SK-N-DZ (cell line): ENCODE data around the gene PCSK1N.
"Not testable (repeated sequence)": the region's sequence is repeated elsewhere in the genome, so short reads cannot be mapped to it uniquely, and the experiment has no call there.

Experiments
- DNase-seq: peaks from one replicate; pipeline ENCODE4 v3.0.0-alpha.2; 2015; ENCODE audit warnings: low spot score

Gene PCSK1N

DNA sequence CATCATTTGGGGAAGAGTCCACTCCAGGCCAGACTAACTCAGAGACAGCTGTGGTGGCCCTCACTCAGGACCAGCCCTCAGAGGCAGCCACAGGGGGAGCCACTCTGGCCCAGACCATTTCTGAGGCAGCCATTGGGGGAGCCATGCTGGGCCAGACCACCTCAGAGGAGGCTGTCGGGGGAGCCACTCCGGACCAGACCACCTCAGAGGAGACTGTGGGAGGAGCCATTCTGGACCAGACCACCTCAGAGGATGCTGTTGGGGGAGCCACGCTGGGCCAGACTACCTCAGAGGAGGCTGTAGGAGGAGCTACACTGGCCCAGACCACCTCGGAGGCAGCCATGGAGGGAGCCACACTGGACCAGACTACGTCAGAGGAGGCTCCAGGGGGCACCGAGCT lies 12.4 kb downstream of the PCSK1N start:
- DNase-seq: no peak

DNA sequence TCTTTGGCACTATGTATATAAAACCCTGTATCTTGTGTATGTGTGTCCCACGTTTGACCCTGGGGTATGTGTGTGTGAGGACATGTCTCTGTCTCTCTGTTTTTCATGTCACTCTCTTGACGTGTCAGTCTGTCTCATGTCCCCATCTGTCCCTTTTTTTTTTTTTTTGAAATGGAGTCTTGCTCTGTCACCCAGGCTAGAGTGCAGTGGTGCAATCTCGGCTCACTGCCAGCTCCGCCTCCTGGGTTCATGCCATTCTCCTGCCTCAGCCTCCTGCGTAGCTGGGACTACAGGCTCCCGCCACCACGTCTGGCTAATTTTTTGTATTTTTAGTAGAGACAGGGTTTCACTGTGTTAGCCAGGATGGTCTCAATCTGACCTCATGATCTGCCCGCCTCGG lies 16.0 kb downstream of the PCSK1N start:
- not testable (repeated sequence) for DNase-seq

DNA sequence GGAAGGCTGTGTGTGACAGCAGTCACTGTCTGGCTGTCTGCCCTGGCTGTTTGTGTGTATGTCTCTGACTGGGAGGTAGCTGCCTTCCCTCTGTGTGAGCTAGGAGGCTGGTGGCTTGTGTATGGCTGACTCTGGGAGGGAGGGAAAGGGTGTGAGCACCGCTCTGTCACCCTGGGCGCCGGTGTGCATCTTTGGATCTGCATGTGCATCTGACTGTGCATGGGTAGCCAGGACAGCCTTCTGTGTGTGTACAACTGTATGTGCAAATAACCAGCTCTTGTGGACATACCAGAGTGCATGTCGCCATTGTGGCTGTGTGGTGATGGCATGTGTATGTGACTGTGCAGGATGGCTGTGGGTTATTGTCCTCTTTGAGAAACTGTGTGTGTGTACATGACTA lies 16.5 kb downstream of the PCSK1N start:
- no peak for DNase-seq

DNA sequence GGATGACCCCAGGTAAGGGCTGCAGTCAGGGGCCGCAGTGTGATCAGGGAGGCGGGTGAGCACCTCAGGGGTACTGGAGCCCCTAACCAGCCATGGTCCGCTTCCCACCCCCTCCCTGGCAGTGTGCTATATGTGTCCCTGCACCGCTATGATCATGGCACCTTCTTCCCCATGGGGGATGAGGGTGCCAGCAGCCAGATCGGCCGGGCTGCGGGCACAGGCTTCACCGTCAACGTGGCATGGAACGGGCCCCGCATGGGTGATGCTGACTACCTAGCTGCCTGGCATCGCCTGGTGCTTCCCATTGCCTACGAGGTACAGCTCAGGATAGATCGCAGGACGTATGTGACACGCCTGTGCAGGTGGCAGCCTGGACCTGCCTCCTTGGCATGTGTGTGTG lies 17.3 kb downstream of the PCSK1N start:
- no peak for DNase-seq

DNA sequence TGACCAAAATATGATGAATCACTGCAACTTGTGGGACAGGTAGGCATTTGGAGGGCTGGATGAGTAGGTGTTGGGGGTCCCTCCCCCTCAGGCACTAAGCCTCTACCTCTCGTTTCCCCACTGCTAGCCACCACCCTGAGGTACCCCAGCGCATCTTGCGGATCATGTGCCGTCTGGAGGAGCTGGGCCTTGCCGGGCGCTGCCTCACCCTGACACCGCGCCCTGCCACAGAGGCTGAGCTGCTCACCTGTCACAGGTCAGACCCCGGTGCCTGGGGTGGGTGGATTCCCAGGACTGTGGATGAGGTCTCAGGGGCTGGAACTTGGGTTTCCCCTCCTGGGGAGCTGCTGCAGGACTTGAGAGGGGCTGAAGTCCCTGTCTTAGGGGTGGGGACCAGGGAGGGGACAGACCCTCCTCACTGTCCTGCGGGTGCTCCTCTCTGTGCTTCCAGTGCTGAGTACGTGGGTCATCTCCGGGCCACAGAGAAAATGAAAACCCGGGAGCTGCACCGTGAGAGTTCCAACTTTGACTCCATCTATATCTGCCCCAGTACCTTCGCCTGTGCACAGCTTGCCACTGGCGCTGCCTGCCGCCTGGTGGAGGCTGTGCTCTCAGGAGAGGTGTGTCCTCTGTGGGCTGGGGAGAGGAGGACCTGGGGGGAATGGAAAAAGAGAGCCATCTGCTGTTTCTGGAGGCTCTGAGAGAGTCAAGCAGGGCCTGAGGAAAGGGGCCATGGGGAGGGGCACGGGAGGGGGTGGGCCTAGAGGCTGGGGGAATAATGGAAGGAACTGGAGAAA lies 19.2 kb downstream of the PCSK1N start:
- DNase-seq: no peak

DNA sequence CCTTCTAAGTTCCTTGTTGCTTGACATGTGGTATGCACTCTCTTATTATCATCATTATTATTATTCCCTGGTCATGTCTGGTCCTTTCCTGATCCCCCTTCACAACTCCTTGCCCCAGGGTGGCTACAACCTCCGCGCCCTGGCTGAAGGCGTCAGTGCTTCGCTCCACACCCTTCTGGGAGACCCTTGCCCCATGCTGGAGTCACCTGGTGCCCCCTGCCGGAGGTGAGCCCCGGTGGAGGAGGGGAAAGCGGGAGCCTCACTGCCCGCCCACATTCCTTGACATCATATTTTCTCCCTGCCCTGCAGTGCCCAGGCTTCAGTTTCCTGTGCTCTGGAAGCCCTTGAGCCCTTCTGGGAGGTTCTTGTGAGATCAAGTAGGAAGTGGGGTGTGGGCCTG lies 20.1 kb downstream of the PCSK1N start:
- DNase-seq: no peak

DNA sequence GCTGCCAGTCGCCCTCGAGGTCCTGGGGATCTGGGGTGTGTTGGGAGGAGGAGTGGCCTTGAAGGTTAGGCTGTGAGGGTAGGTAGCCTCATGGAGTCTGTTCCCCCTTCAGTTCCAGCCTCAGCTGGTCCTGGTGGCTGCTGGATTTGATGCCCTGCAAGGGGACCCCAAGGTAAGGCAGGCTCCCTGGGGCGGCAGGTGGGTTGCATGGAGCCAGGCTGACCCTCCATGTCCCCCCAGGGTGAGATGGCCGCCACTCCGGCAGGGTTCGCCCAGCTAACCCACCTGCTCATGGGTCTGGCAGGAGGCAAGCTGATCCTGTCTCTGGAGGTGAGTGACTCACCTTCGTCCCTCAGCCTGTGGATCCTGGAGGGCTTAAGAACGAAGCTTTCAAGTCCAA lies 20.7 kb downstream of the PCSK1N start:
- no peak for DNase-seq

DNA sequence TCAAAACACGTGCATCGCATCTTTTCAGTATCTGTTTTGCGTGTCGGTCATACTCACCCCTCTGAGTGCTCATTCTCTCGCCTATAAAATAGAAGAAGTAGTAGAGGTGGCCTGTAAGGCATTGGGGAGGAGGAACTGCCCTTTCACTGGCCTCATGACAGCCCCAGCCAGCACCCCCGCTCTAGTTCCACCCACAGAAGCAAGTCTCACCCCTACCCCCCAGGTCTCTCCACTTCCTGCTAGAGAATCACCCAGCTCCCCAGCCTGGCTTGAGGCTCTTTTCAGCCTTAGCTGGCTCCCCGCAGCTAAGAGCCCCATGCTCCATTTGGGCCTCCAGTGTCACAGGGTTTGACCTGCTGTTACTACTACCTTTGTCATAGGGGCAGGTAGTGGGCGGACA lies 21.8 kb downstream of the PCSK1N start:
- no peak for DNase-seq

DNA sequence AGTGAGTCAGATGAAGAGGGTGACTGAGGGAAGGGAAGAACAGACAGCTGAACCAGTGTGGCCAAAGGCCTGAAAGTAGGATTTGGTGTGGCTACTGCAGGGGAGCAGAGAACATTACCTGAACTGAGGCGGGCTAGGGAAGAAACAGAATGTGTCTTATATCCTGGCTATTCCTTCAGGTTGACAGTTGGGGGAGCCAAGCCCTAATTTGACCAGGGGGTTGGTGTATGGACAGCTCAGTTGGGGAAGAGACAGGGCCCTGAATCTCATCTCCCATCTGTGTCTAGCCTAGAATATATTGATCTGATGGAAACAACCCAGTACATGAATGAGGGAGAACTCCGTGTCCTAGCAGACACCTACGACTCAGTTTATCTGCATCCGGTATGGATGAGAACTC lies 29.3 kb downstream of the PCSK1N start:
- no peak for DNase-seq

DNA sequence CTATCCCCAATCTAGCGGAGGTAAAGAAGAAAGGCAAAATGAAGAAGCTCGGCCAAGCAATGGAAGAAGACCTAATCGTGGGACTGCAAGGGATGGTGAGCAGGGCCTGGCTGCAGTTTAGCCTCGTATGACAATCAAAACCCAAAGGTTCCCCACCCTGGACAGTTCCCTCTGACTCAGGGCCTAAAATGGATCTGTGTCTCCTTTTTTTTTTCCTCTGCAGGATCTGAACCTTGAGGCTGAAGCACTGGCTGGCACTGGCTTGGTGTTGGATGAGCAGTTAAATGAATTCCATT lies 32.6 kb downstream of the PCSK1N start:
- no peak for DNase-seq

DNA sequence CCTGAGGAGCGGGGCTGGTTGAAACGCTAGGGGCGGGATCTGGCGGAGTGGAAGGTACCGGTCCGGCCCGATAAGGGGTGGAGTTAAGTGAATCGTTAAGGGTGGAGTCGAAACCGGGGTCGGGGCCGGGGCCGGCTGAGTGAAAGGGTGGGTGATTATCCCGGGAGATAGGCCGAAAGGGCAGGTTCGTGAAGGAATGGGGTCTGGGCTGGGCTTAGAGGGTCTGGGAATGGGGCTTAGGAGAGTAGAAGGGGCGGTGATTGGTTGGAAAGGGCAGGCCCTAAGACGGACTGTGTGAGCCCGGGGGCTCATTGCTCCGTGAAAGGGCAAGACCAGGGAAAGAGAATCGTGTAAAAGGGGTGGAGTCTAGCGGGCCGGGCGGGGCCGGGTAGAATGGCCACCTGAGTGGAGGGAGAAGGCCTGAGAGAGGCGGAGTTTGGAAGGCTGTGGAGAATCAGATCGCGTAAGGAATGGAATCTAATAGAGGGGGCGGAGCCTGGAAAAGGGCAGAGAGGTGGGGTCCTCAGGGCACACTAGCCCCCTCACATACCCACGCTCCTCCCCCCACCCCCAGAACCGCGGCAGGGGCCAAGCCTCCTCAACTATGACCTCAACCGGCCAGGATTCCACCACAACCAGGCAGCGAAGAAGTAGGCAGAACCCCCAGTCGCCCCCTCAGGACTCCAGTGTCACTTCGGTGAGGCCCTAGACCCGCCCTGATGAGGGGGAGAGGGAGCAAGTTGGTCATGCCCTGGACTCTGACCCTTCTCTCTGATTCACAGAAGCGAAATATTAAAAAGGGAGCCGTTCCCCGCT lies 33.1 kb downstream of the PCSK1N start:
- peak; percentile 90 for DNase-seq

DNA sequence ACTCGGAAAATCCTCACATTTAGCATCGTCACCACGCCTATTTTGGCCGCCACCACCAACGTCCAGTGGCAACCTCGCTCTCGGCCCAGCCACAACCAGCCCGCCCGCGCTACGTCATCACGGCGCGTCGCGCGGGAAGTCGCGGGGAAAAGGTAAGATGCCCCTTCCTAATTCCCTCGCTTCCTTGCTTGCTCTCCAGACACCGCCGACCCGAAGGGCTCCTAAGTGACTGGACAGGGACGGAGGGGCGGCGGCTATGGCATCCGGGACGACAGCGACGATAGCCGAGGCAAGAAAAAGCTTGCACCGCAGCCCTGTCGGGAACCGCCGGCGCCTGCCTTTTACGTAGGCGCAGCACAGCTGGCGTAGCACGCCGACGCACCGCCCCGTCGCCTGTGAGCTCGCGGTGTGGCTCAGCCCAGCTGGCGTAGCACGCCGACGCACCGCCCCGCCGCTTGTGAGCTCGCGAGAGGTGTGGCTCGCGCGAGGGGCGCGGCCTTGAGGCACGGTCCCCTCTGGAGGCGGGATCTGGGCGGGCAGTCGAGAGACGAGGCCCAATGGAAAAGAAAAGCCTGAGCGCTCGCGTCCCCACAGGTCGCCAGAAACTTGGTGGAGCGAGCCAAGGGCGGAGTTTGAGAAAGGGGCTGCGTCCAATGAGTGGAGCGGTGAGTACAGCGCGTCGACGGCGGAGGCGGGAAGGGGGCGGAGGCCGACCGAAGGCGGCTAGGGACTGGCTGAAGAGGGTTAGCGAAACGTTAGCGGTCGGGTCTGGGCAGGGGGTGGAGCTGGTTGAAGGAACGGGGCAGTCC lies 33.9 kb downstream of the PCSK1N start, which contains the start of gene HDAC6:
Gene HDAC6 (plus strand): TSS at position 788 of the 809 bp plus-strand sequence. CDS start 626 bp downstream, outside the sequence.
- peak; percentile 98 for DNase-seq

DNA sequence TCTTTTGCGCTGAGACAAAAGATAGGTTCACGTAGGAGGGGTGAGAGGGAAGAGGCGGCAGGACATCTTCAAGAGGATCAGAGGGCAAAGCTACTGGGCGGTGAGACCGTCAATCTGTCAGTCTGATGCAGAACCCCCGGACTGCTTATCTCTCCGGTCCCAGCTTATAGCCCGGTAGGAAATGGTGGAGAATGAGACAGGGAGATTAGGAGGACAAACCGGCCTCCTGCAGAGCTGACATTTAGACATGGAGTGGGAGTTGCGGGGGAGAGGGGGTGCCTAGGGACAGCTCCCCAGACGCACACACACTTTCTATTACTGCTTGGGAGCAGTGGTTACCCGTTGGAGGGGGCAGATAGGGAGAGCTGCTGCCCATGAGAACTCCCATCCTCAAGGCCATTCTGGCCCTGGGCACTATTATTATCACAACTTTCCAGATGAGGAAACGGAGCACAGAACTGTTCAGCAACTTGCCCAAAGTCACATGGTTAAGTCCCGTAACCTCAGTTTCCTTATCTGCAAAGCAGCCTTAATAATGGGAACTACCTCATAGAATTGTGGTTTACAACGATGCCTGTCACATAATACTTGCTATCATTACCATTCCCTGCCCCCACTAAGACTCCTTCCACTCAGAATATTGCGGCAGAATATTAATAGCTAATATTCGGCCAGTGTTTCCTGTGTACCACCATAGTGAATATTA lies 34.7 kb downstream of the PCSK1N start:
- no peak for DNase-seq

DNA sequence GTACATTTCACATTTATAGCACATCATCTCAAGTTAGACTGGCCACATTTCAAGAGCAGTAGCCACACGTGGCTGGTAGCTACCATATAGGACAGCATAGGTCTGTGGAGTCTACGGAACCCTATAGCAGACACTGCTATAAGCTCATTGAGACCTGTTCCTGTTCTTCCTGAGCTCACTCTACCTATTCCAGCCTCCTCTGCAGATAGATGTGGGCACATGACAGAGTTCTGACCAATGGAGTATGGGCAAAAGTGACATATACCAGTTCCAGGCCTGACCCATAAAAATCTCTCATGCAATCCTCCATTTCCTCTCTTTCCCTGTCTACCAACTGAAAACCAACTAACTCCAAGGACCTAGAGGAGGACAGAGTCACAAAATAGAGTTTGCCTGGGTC lies 37.1 kb downstream of the PCSK1N start:
- no peak for DNase-seq

DNA sequence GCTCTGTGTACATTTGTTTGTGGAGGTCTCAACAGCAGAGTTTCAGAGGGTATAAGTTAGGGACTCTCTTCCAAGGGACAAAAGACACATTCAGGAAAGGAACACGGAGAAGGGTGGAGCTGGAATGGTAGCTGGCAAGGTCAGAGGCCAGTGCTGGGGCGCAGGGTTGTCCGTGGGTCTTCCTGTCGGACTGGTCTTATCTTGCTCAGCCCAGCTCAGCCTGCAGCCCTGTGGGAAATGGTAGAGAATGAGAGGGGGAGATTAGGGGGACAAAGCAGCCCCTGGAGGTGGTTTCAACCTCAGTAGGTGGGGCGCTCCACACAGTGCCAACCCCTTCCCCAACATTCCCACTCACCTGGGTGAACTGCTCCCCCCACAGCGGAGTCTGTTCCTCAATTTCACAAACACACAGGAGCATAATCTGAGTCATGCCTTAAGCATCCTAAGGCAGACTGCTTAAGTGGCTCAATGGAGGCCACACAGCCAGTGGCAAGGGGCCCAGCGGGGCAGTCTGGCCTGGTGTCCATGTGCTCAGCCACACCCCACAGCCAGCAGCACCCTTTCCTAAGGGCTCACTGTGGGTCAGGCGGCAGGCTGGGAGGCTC lies 40.4 kb downstream of the PCSK1N start:
- DNase-seq: no peak

DNA sequence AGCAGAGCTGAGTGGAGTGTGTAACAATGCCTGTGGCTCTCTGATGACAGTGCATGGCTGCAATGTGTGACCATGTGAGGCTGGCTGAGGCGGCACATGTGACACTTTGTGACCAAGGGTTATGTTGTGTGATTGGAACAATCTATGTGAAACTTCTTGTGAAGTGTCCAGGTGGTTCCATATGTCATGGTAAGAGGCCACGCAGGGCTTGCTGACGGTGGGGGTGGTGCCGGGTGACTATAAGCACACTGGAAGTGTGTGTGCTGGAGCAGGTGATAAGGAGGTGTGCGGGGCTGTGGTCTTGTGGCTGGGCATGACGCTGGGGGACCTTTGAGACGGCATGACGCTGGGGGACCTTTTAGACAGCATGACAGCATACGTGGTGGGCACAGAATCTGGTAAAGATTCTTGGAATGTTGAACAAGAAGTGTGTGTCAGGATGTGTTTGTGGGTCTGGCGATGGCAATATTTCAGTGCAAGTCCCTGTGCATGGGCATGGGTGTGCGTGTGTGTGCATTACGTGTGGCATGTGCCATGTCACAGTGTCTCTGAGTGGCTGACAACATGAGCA lies 41.0 kb downstream of the PCSK1N start:
- DNase-seq: no peak

DNA sequence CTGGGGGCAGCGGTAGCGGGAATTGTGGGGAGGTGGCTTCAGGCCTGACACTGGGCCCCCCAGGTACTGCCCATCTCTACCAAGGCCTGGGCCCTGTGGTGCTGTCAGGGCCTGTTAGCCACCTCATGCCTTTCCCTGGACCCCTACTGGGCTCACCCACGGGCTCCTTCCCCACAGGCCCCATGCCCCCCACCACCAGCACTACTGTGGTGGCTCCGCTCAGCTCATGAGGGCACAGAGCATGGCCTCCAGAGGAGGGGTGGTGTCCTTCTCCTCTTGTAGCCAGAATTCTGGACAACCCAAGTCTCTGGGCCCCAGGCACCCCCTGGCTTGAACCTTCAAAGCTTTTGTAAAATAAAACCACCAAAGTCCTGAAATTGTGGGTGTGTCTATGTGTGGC lies 41.5 kb downstream of the PCSK1N start:
- DNase-seq: no peak

DNA sequence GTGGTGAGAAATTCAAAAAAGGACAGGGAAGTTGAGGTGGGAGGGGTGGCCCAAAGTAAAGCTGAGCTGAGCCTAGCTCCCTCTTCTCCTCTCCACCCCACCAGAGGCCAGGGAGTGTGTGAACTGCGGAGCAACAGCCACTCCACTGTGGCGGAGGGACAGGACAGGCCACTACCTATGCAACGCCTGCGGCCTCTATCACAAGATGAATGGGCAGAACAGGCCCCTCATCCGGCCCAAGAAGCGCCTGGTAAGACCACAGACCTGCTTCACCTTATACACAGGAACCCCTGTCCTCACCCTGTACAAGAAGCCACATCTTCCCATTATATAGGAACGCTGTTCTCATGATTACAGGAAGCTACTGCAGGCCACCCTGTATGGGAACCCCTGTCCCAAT lies 43.2 kb downstream of the PCSK1N start:
- no peak for DNase-seq

DNA sequence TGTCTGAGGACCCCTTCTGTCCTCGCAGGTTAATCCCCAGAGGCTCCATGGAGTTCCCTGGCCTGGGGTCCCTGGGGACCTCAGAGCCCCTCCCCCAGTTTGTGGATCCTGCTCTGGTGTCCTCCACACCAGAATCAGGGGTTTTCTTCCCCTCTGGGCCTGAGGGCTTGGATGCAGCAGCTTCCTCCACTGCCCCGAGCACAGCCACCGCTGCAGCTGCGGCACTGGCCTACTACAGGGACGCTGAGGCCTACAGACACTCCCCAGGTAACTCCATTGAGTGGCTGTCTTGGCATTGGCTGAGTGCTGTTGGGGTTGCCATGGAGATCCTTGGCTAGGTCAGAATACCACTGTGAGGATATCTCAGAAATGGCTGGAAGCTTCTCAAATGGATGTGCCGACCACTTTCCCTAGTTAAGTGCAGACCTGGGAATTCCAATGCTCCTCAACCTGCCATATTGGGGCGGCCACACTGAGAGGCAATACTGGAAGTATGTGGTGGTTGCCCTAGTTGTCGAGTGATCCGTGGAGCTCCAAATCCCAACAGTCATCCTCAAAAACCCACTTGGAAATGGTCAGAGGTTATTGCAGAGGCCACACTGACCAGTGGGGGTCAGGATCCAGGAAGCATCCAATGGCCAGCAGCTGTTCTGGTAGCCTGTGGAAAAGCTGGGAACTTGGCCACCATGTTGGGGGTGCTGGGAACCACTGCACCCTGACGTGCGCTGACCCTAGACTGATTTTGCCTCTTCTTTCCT lies 44.2 kb downstream of the PCSK1N start:
- DNase-seq: no peak

DNA sequence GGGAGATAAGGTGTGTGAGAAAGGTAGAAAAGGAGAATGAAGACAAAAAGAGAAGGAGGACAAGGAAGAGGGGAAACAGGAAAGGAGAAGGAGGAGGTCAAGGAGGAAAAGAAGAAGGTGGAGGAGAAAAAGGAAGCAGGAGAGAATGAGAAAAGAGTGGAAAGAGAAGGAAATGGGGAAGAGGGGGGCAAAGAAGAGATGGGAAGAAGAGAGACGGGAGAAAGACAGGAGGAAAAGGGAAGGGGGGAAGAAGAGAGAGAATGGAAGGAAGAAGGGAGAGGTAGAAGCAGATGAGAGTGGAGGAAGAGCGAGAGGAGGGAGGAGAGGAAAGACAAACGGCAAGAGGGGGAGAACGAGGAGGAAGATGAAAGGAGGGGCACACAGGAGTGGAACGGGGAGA lies 44.9 kb downstream of the PCSK1N start:
- no peak for DNase-seq
